ENCODE measurements around the gene IGF2BP1. TPM values are rescaled to one million over a fixed set of nuclear protein-coding genes. Genes with fewer than 3 reads are reported as not detected.

IGF2BP1 gene
- total RNA-seq, 1 experiment from 2014 or later: 0.02 TPM

- no TSS peak for BruUV-seq (replicated peaks)
- POLR2A ChIA-PET: no interaction called here
These were observed 58.2 kb downstream of the IGF2BP1 start for GRCh38 chr17:49055181-49055927.

GRCh38 chr17:49061524-49061943, 64.3 kb downstream of the IGF2BP1 start:
- no peak for TF ChIP-seq CTCF (IDR thresholded peaks at IDR 0.05; ENCODE audit: unreplicated experiment)
- Mint-ChIP-seq H3K4me3 (ENCODE audit: unreplicated experiment) (no peak overlapping the region), H3K27me3 (ENCODE audit: insufficient read depth, unreplicated experiment) (no peaks in the 10 kb centered on the region), H3K9me3 (ENCODE audit: unreplicated experiment) (peaks cover 6% of the 10 kb centered on the region), H3K4me1 (ENCODE audit: insufficient read depth, unreplicated experiment) (no peaks in the 10 kb centered on the region), H3K27ac (ENCODE audit: low read depth, unreplicated experiment) (no peak overlapping the region), H3K36me3 (ENCODE audit: insufficient read depth, unreplicated experiment) (no peaks in the 10 kb centered on the region)
- intact Hi-C loops (cut with micrococcal nuclease): no loop called here
- DNase-seq (ENCODE audit: unreplicated experiment): no peak
- POLR2A ChIA-PET: no interaction called here
- CTCF ChIA-PET: interaction anchor here (0.7 to 1.1 kb wide), 2 partner anchors 78 to 177 kb away, joined by 3 read pairs; no protein-coding TSS in a partner anchor
- no TSS peak for BruUV-seq (replicated peaks)

More at GRCh38 chr17:49055181-49055927, 58.2 kb downstream of the IGF2BP1 start:
- no peak overlapping the region for H3K27ac Mint-ChIP-seq (ENCODE audit: low read depth, unreplicated experiment)
- CTCF ChIA-PET: interaction anchor here (0.6 to 1.6 kb wide), 3 partner anchors 10 to 331 kb away, joined by 4 to 5 read pairs (median 5); no protein-coding TSS in a partner anchor
- DNase-seq (ENCODE audit: unreplicated experiment): no peak
- no peak for TF ChIP-seq CTCF (IDR thresholded peaks at IDR 0.05; ENCODE audit: unreplicated experiment)
- H3K4me3 Mint-ChIP-seq (ENCODE audit: unreplicated experiment): no peak overlapping the region
- H3K9me3 Mint-ChIP-seq (ENCODE audit: unreplicated experiment): no peaks in the 10 kb centered on the region
- H3K36me3 Mint-ChIP-seq (ENCODE audit: insufficient read depth, unreplicated experiment): no peaks in the 10 kb centered on the region
- no peaks in the 10 kb centered on the region for H3K4me1 Mint-ChIP-seq (ENCODE audit: insufficient read depth, unreplicated experiment)
- intact Hi-C loops (cut with micrococcal nuclease): loop anchor here (10.0 kb wide), 1 partner anchor 139 kb away; no protein-coding TSS in a partner anchor
- no peaks in the 10 kb centered on the region for H3K27me3 Mint-ChIP-seq (ENCODE audit: insufficient read depth, unreplicated experiment)

- Mint-ChIP-seq H3K27ac (ENCODE audit: low read depth, unreplicated experiment) (no peak overlapping the region), H3K27me3 (ENCODE audit: insufficient read depth, unreplicated experiment) (no peaks in the 10 kb centered on the region), H3K4me1 (ENCODE audit: insufficient read depth, unreplicated experiment) (no peaks in the 10 kb centered on the region), H3K36me3 (ENCODE audit: insufficient read depth, unreplicated experiment) (no peaks in the 10 kb centered on the region), H3K4me3 (ENCODE audit: unreplicated experiment) (no peak overlapping the region), H3K9me3 (ENCODE audit: unreplicated experiment) (peaks cover 6% of the 10 kb centered on the region)
- BruUV-seq (replicated peaks): no TSS peak
- intact Hi-C loops (cut with micrococcal nuclease): no loop called here
- CTCF ChIA-PET: no interaction called here
- POLR2A ChIA-PET: no interaction called here
- DNase-seq (ENCODE audit: unreplicated experiment): no peak
- TF ChIP-seq CTCF (IDR thresholded peaks at IDR 0.05; ENCODE audit: unreplicated experiment): no peak
These were observed 66.5 kb downstream of the IGF2BP1 start for GRCh38 chr17:49063652-49064051.

GRCh38 chr17:49067163-49067562, 70.0 kb downstream of the IGF2BP1 start:
- DNase-seq (ENCODE audit: unreplicated experiment): no peak

More at GRCh38 chr17:49067163-49067562, 70.0 kb downstream of the IGF2BP1 start:
- no peaks in the 10 kb centered on the region for H3K27me3 Mint-ChIP-seq (ENCODE audit: insufficient read depth, unreplicated experiment)
- POLR2A ChIA-PET: no interaction called here
- H3K4me3 Mint-ChIP-seq (ENCODE audit: unreplicated experiment): no peak overlapping the region
- peaks cover 6% of the 10 kb centered on the region for H3K9me3 Mint-ChIP-seq (ENCODE audit: unreplicated experiment)
- H3K27ac Mint-ChIP-seq (ENCODE audit: low read depth, unreplicated experiment): no peak overlapping the region
- no TSS peak for BruUV-seq (replicated peaks)
- TF ChIP-seq CTCF (IDR thresholded peaks at IDR 0.05; ENCODE audit: unreplicated experiment): no peak
- peaks cover 6% of the 10 kb centered on the region for H3K4me1 Mint-ChIP-seq (ENCODE audit: insufficient read depth, unreplicated experiment)
- H3K36me3 Mint-ChIP-seq (ENCODE audit: insufficient read depth, unreplicated experiment): no peaks in the 10 kb centered on the region
- CTCF ChIA-PET: interaction anchor here (1.2 kb wide), 1 partner anchor 34 kb away, joined by 4 read pairs; no protein-coding TSS in a partner anchor
- intact Hi-C loops (cut with micrococcal nuclease): no loop called here
